OCI-LY1 (cell line): ENCODE results near the gene PDE9A.

Experiments used
- EZH2 ChIP-seq: fragments of 200-600 bp; sonication (generic), shearing (Covaris generic); IDR thresholded peaks from 2 replicates; pipeline ENCODE4 v1.8.0; 2017; ENCODE audit warnings: borderline replicate concordance, mixed run types, mild to moderate bottlenecking, antibody characterized with exemption, low read length, moderate library complexity, mixed read lengths
- TF ChIP-seq, protein P1 (sequence below): fragments of 200-600 bp; sonication (generic), shearing (Covaris generic); IDR thresholded peaks from 2 replicates; pipeline ENCODE4 v1.5.1; 2017; ENCODE audit warnings: mild to moderate bottlenecking, antibody characterized with exemption, low read length, moderate library complexity, mixed read lengths

DNA sequence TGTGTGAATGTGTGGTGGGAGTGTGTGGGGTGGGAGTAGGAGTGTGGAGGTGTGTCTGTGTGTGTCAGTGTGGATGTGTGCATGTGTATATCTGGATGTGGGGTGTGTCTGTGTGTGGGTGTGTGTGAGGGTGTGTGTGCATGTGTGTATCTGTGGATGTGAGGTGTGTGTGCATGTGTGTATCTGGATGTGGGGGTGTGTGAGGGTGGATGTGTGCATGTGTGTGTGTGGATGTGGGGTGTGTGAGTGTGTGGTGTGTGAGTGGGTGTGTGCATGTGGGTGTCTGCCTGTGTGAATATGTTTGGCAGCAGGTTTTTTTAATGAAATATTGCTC lies 106.1 kb downstream of the PDE9A start:
- TF ChIP-seq, protein P1, sequence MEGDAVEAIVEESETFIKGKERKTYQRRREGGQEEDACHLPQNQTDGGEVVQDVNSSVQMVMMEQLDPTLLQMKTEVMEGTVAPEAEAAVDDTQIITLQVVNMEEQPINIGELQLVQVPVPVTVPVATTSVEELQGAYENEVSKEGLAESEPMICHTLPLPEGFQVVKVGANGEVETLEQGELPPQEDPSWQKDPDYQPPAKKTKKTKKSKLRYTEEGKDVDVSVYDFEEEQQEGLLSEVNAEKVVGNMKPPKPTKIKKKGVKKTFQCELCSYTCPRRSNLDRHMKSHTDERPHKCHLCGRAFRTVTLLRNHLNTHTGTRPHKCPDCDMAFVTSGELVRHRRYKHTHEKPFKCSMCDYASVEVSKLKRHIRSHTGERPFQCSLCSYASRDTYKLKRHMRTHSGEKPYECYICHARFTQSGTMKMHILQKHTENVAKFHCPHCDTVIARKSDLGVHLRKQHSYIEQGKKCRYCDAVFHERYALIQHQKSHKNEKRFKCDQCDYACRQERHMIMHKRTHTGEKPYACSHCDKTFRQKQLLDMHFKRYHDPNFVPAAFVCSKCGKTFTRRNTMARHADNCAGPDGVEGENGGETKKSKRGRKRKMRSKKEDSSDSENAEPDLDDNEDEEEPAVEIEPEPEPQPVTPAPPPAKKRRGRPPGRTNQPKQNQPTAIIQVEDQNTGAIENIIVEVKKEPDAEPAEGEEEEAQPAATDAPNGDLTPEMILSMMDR = no peak
- no peak for TF ChIP-seq EZH2
